Caco-2 (cell line): ENCODE measurements around the gene ACAP3. TPM values are rescaled to one million over a fixed set of nuclear protein-coding genes. Genes with fewer than 3 reads are reported as not detected.

Source experiments
- BruUV-seq: library from RNA; stranded (reverse); fragments of 400-500 nt; replicated peaks from 2 replicates; lab custom pipeline; 2021; lab: Mats Ljungman, UMichigan
- CTCF ChIA-PET: fragments of 300-600 bp; sonication (Branson Sonifier 250); formaldehyde crosslinking; loops from one replicate; lab custom pipeline; 2022; ENCODE audit warnings: antibody characterized with exemption; lab: Charles Lee
- POLR2A ChIA-PET: fragments of 300-600 bp; sonication (Branson Sonifier 250); formaldehyde crosslinking; loops from one replicate; lab custom pipeline; 2022; ENCODE audit warnings: antibody characterized with exemption; lab: Charles Lee
- DNase-seq, 2 experiments: peaks; one replicate each; pipeline versions ENCODE4 v3.0.0 to v3.0.0-alpha.2; 2020 to 2022
- H3K27me3 ChIP-seq: replicated peaks from 2 replicates; pipeline ENCODE4 v1.6.0; 2011; ENCODE audit warnings: low read length; ENCODE audit not compliant: control insufficient read depth, insufficient read depth
- H3K36me3 ChIP-seq: 2 replicates; pipeline ENCODE4 v1.5.1; 2011; ENCODE audit warnings: low read length; ENCODE audit not compliant: control insufficient read depth, insufficient read depth
- H3K4me1 ChIP-seq: fragments of 250-450 bp; sonication (Bioruptor Pico); 2 replicates; pipeline ENCODE4 v1.5.1; 2020; ENCODE audit warnings: mild to moderate bottlenecking
- H3K4me3 ChIP-seq: 2 replicates; pipeline ENCODE4 v1.5.1; 2011; ENCODE audit warnings: low read depth, mild to moderate bottlenecking, control low read depth, low read length
- H3K9me3 ChIP-seq: fragments of 250-450 bp; sonication (Bioruptor Pico); 2 replicates; pipeline ENCODE4 v1.5.1; 2020; ENCODE audit warnings: mild to moderate bottlenecking, moderate library complexity
- H3K27ac Mint-ChIP-seq: one replicate; pipeline ENCODE4 v1.8.0; 2022; ENCODE audit warnings: mixed read lengths; ENCODE audit not compliant: unreplicated experiment
- H3K27me3 Mint-ChIP-seq: one replicate; pipeline ENCODE4 v1.8.0; 2022; ENCODE audit warnings: mixed read lengths; ENCODE audit not compliant: insufficient read depth, unreplicated experiment
- H3K36me3 Mint-ChIP-seq: one replicate; pipeline ENCODE4 v1.8.0; 2022; ENCODE audit warnings: mild to moderate bottlenecking, mixed read lengths; ENCODE audit not compliant: insufficient read depth, unreplicated experiment
- H3K4me1 Mint-ChIP-seq: one replicate; pipeline ENCODE4 v1.8.0; 2022; ENCODE audit warnings: low read depth, mixed read lengths; ENCODE audit not compliant: unreplicated experiment
- H3K4me3 Mint-ChIP-seq: one replicate; pipeline ENCODE4 v1.8.0; 2022; ENCODE audit warnings: mild to moderate bottlenecking, moderate library complexity, mixed read lengths; ENCODE audit not compliant: unreplicated experiment
- H3K9me3 Mint-ChIP-seq: one replicate; pipeline ENCODE4 v1.8.0; 2022; ENCODE audit warnings: mixed read lengths; ENCODE audit not compliant: unreplicated experiment
- intact Hi-C: fragments of 100-400 bp; cut with micrococcal nuclease; formaldehyde crosslinking; loops from one replicate; pipeline ENCODE4 v1.10.0; 2022; ENCODE audit not compliant: unreplicated experiment
- total RNA-seq: library from RNA; stranded (reverse); gene quantifications from 2 replicates; pipeline ENCODE4 v1.2.3, GENCODE V29; 2022
- TF ChIP-seq, protein P1 (sequence below), 2 experiments: fragments of 200-600 bp in 1 of 2; IDR thresholded peaks; 1 replicate in 1 of 2; 2 replicates in 1 of 2; pipeline versions ENCODE4 v1.5.1 to v1.8.0; 2011 to 2022; ENCODE audit warnings: antibody characterized with exemption in 1 of 2, control low read depth in 1 of 2, inconsistent platforms in 1 of 2, low read depth in 1 of 2, low read length in 1 of 2, mild to moderate bottlenecking in 1 of 2, moderate library complexity in 1 of 2; ENCODE audit not compliant: insufficient read depth in 1 of 2, severe bottlenecking in 1 of 2, unreplicated experiment in 1 of 2

The ACAP3 gene
- total RNA-seq, 1 experiment from 2014 or later: 46.6 TPM

GRCh38 chr1:1304331-1305299, 3.1 kb downstream of the ACAP3 start:
- TF ChIP-seq, protein P1, sequence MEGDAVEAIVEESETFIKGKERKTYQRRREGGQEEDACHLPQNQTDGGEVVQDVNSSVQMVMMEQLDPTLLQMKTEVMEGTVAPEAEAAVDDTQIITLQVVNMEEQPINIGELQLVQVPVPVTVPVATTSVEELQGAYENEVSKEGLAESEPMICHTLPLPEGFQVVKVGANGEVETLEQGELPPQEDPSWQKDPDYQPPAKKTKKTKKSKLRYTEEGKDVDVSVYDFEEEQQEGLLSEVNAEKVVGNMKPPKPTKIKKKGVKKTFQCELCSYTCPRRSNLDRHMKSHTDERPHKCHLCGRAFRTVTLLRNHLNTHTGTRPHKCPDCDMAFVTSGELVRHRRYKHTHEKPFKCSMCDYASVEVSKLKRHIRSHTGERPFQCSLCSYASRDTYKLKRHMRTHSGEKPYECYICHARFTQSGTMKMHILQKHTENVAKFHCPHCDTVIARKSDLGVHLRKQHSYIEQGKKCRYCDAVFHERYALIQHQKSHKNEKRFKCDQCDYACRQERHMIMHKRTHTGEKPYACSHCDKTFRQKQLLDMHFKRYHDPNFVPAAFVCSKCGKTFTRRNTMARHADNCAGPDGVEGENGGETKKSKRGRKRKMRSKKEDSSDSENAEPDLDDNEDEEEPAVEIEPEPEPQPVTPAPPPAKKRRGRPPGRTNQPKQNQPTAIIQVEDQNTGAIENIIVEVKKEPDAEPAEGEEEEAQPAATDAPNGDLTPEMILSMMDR (IDR thresholded peaks at IDR 0.05; ENCODE audit: insufficient read depth in 1 of 2, low read depth in 1 of 2, low read length in 1 of 2, severe bottlenecking in 1 of 2, unreplicated experiment in 1 of 2): no peak
- Mint-ChIP-seq H3K4me3 (peak overlapping the region; percentile 65), H3K4me1 (no peaks in the 10 kb centered on the region), H3K27me3 (no peaks in the 10 kb centered on the region), H3K27ac (no peak overlapping the region), H3K9me3 (no peaks in the 10 kb centered on the region), H3K36me3 (peaks cover 13% of the 10 kb centered on the region)
- intact Hi-C loops: no loop called here
- ChIA-PET POLR2A (no interaction called here), CTCF (interaction anchor here (0.7 kb wide), 2 partner anchors 13 to 44 kb away, joined by 3 to 5 read pairs; no protein-coding TSS in a partner anchor)
- Histone ChIP-seq H3K4me3 (peak overlapping the region; percentile 30), H3K9me3 (no peaks in the 10 kb centered on the region), H3K27me3 (no peaks in the 10 kb centered on the region), H3K36me3 (no peaks in the 10 kb centered on the region), H3K4me1 (peaks cover 30% of the 10 kb centered on the region)
- peak; percentile 58 to 69 for DNase-seq
- no TSS peak for BruUV-seq

- peaks cover 26% of the 10 kb centered on the region for H3K4me1 ChIP-seq
- TF ChIP-seq, protein P1 (IDR thresholded peaks at IDR 0.05; ENCODE audit: insufficient read depth in 1 of 2, low read depth in 1 of 2, low read length in 1 of 2, severe bottlenecking in 1 of 2, unreplicated experiment in 1 of 2): no peak
- BruUV-seq: no TSS peak
- H3K36me3 ChIP-seq: no peaks in the 10 kb centered on the region
- CTCF ChIA-PET: no interaction called here
- H3K27ac Mint-ChIP-seq: no peak overlapping the region
- intact Hi-C loops: no loop called here
- POLR2A ChIA-PET: no interaction called here
- H3K27me3 Mint-ChIP-seq: no peaks in the 10 kb centered on the region
- peaks cover 7% of the 10 kb centered on the region for H3K36me3 Mint-ChIP-seq
- H3K9me3 ChIP-seq: no peaks in the 10 kb centered on the region
- DNase-seq: no peak
- no peak overlapping the region for H3K4me3 ChIP-seq
- H3K4me1 Mint-ChIP-seq: no peaks in the 10 kb centered on the region
- H3K9me3 Mint-ChIP-seq: no peaks in the 10 kb centered on the region
- H3K27me3 ChIP-seq: no peaks in the 10 kb centered on the region
- no peak overlapping the region for H3K4me3 Mint-ChIP-seq
Measured at GRCh38 chr1:1303736-1304135, 4.0 kb downstream of the ACAP3 start.

- no peaks in the 10 kb centered on the region for H3K9me3 Mint-ChIP-seq
- ChIA-PET POLR2A (no interaction called here), CTCF (no interaction called here)
- no TSS peak for BruUV-seq
- no peak for DNase-seq
- intact Hi-C loops: no loop called here
- no peaks in the 10 kb centered on the region for H3K27me3 Mint-ChIP-seq
- TF ChIP-seq, protein P1 (IDR thresholded peaks at IDR 0.05; ENCODE audit: insufficient read depth in 1 of 2, low read depth in 1 of 2, low read length in 1 of 2, severe bottlenecking in 1 of 2, unreplicated experiment in 1 of 2): no peak
- H3K27ac Mint-ChIP-seq: no peak overlapping the region
- H3K9me3 ChIP-seq: no peaks in the 10 kb centered on the region
- H3K4me3 ChIP-seq: no peak overlapping the region
- H3K36me3 Mint-ChIP-seq: peaks cover 7% of the 10 kb centered on the region
- H3K4me3 Mint-ChIP-seq: no peak overlapping the region
- no peaks in the 10 kb centered on the region for H3K36me3 ChIP-seq
- peaks cover 26% of the 10 kb centered on the region for H3K4me1 ChIP-seq
- H3K4me1 Mint-ChIP-seq: no peaks in the 10 kb centered on the region
- H3K27me3 ChIP-seq: no peaks in the 10 kb centered on the region
Measured at GRCh38 chr1:1302951-1303509, 4.7 kb downstream of the ACAP3 start.
